DOHH2 (cell line): Measurements from ENCODE around the gene TRIM40.

ENCODE experiments used
- CTCF ChIP-seq: fragments of 200-600 bp; sonication (generic); IDR thresholded peaks from one replicate; pipeline ENCODE4 v1.5.1; 2014; ENCODE audit warnings: antibody characterized with exemption, mild to moderate bottlenecking, low read depth, low read length; ENCODE audit not compliant: poor library complexity, severe bottlenecking
- EZH2phosphoT487 ChIP-seq: fragments of 200-600 bp; sonication (generic); IDR thresholded peaks from 2 replicates; pipeline ENCODE4 v1.6.1; 2017; ENCODE audit warnings: borderline replicate concordance, mild to moderate bottlenecking, antibody characterized with exemption, low read length, moderate library complexity, mixed read lengths

GRCh38 chr6:30184417-30185031, 48.6 kb downstream of the TRIM40 start:
- no peak for TF ChIP-seq EZH2phosphoT487
- TF ChIP-seq CTCF, result no peak
